ENCODE results near the gene DFFA. TPM values are rescaled to one million over a fixed set of nuclear protein-coding genes. Genes with fewer than 3 reads are reported as not detected.

The DFFA gene
- total and polyA plus RNA-seq, 9 of the 15 experiments (the other 6 are each of a cell fraction or from before 2014, with no cell fraction given): 39.6 to 74.8 (median 59.2) TPM

GRCh38 chr1:10430216-10431069 lies 41.9 kb downstream of the DFFA start, which contains the start of gene CENPS (continued):
- TF ChIP-seq ZNF407 (IDR thresholded peaks at IDR 0.05; ENCODE audit: low read depth) (peak; percentile 97), IRF2 (CRISPR knock-in tag; IDR thresholded peaks at IDR 0.05) (no peak), ZNF318 (IDR thresholded peaks at IDR 0.05; ENCODE audit: borderline replicate concordance in 1 of 2, low read depth in 1 of 2) (no peak), NFIC (IDR thresholded peaks at IDR 0.05) (peak; percentile 87), CTCF (IDR thresholded peaks at IDR 0.05 in 2 of 3, conservative IDR thresholded peaks at IDR 0.05 in 1 of 3; ENCODE audit: insufficient read depth in 2 of 3, low read depth in 1 of 3, low read length in 3 of 3) (peak; percentile 96 to 97 (median 97)), TAF7 (tag; IDR thresholded peaks at IDR 0.05) (no peak; the same call in 1 of the 2 replicates), NR2F6 (CRISPR knock-in tag; IDR thresholded peaks at IDR 0.05) (no peak)

Measured in K562 (cell line).